ENCODE data around the gene VAT1L. TPM values are rescaled to one million over a fixed set of nuclear protein-coding genes. Genes with fewer than 3 reads are reported as not detected.

Gene VAT1L
- total and polyA plus RNA-seq, 10 donors, result 0.02 to 0.23 (median 0.10) TPM; not detected in 4

- intact Hi-C loops (cut with DNase I; ENCODE audit: low total_unique reads), result no loop called here
- TF ChIP-seq POLR2AphosphoS5 (IDR thresholded peaks at IDR 0.05) (no peak), CTCF (IDR thresholded peaks at IDR 0.05 in 8 of 11, conservative IDR thresholded peaks at IDR 0.05 in 3 of 11) (no peak), POLR2A (IDR thresholded peaks at IDR 0.05) (no peak)
- 44 to 78% (median 67%) methylated on average over 3 of the region's 3 CpGs for WGBS, 5 donors
- H3K36me3 ChIP-seq, result no peaks in the 10 kb centered on the region
- no peaks in the 10 kb centered on the region for H3K4me1 ChIP-seq
- no peaks in the 10 kb centered on the region for H3K9me3 ChIP-seq
- no peak overlapping the region for H3K4me3 ChIP-seq
- H3K27ac ChIP-seq, result no peak overlapping the region
- no peak for DNase-seq
- peaks cover 0 to 10% (median 0%) of the 10 kb centered on the region in 7 donors for H3K27me3 ChIP-seq (replicated peaks in 1 of 7)
These were observed 121.7 kb downstream of the VAT1L start for GRCh38 chr16:77910021-77910420.

- no peak overlapping the region for H3K27ac ChIP-seq
- H3K4me1 ChIP-seq, result no peaks in the 10 kb centered on the region
- intact Hi-C loops (cut with DNase I; ENCODE audit: low total_unique reads), result no loop called here
- no peaks in the 10 kb centered on the region for H3K9me3 ChIP-seq
- H3K27me3 ChIP-seq (replicated peaks in 1 of 7), result no peaks in the 10 kb centered on the region
- no peak for DNase-seq
- 59 to 82% (median 75%) methylated on average over 4 of the region's 4 CpGs for WGBS, 5 donors
- H3K4me3 ChIP-seq, result no peak overlapping the region
- no peak for TF ChIP-seq CTCF (IDR thresholded peaks at IDR 0.05 in 8 of 11, conservative IDR thresholded peaks at IDR 0.05 in 3 of 11)
- no peak for TF ChIP-seq POLR2AphosphoS5 (IDR thresholded peaks at IDR 0.05)
- no peak for TF ChIP-seq POLR2A (IDR thresholded peaks at IDR 0.05)
- H3K36me3 ChIP-seq, result no peaks in the 10 kb centered on the region
These were observed 124.3 kb downstream of the VAT1L start for GRCh38 chr16:77912617-77913016.

GRCh38 chr16:77913738-77914253, 125.4 kb downstream of the VAT1L start:
- no peak overlapping the region for H3K4me3 ChIP-seq
- WGBS, 5 donors, result 46 to 81% (median 68%) methylated on average over 2 of the region's 2 CpGs
- H3K36me3 ChIP-seq, result no peaks in the 10 kb centered on the region
- intact Hi-C loops (cut with DNase I; ENCODE audit: low total_unique reads), result no loop called here
- no peaks in the 10 kb centered on the region for H3K9me3 ChIP-seq
- H3K27me3 ChIP-seq (replicated peaks in 1 of 7), result no peaks in the 10 kb centered on the region
- no peak for DNase-seq
- H3K4me1 ChIP-seq, result no peaks in the 10 kb centered on the region
- no peak overlapping the region for H3K27ac ChIP-seq
- TF ChIP-seq POLR2A (IDR thresholded peaks at IDR 0.05), result no peak
- no peak for TF ChIP-seq CTCF (IDR thresholded peaks at IDR 0.05 in 8 of 11, conservative IDR thresholded peaks at IDR 0.05 in 3 of 11)
- no peak for TF ChIP-seq POLR2AphosphoS5 (IDR thresholded peaks at IDR 0.05)

GRCh38 chr16:77916111-77916510, 127.7 kb downstream of the VAT1L start:
- intact Hi-C loops (cut with DNase I; ENCODE audit: low total_unique reads), result no loop called here
- 90 to 96% (median 91%) methylated on average over 9 of the region's 9 CpGs for WGBS, 5 donors
- Histone ChIP-seq H3K4me1 (no peaks in the 10 kb centered on the region), H3K9me3 (no peaks in the 10 kb centered on the region), H3K27ac (no peak overlapping the region), H3K36me3 (no peaks in the 10 kb centered on the region), H3K4me3 (no peak overlapping the region), H3K27me3 (replicated peaks in 1 of 7) (no peaks in the 10 kb centered on the region)
- DNase-seq, result no peak
- TF ChIP-seq POLR2A (IDR thresholded peaks at IDR 0.05), result no peak
- TF ChIP-seq CTCF (IDR thresholded peaks at IDR 0.05 in 8 of 11, conservative IDR thresholded peaks at IDR 0.05 in 3 of 11), result no peak
- no peak for TF ChIP-seq POLR2AphosphoS5 (IDR thresholded peaks at IDR 0.05)

All from spleen (tissue), 11 donors.